Heart right ventricle (tissue), 16 donors: ENCODE data around the gene MPRIP. TPM values are rescaled to one million over a fixed set of nuclear protein-coding genes. Genes with fewer than 3 reads are reported as not detected.
A peak's percentile ranks its signal among the peaks of the same experiment; 100 is the strongest.

Experiments
- ATAC-seq, 8 donors: fragments of 200-7000 bp; cut with Tn5 transposase; one replicate each; pipeline ENCODE4 v1.9.1; 2020; ENCODE audit warnings: mild to moderate bottlenecking in 8 of 8, moderate library complexity in 8 of 8, moderate number of reproducible peaks in 1 of 8
- DNase-seq, 2 donors: peaks; one replicate each; pipeline ENCODE4 v3.0.0-alpha.2; 2020
- H3K27ac ChIP-seq, 10 donors: fragments of 200-600 bp; sonication (generic) in 2 of 10; one replicate each; pipeline versions ENCODE4 v1.5.0 to v1.8.0; 2020 to 2022; ENCODE audit warnings: mild to moderate bottlenecking in 3 of 10
- H3K27me3 ChIP-seq, 7 donors: fragments of 200-600 bp; one replicate each; pipeline ENCODE4 v1.8.0; 2021 to 2022; ENCODE audit warnings: mild to moderate bottlenecking in 2 of 7
- H3K36me3 ChIP-seq, 9 donors: fragments of 200-600 bp; sonication (generic) in 1 of 9; one replicate each; pipeline versions ENCODE4 v1.5.0 to v1.8.0; 2020 to 2022; ENCODE audit warnings: mild to moderate bottlenecking in 2 of 9
- H3K4me1 ChIP-seq, 9 donors: fragments of 200-600 bp; sonication (generic) in 1 of 9; one replicate each; pipeline versions ENCODE4 v1.5.0 to v1.8.0; 2020 to 2022; ENCODE audit warnings: mild to moderate bottlenecking in 4 of 9
- H3K4me3 ChIP-seq, 10 donors: fragments of 200-600 bp; sonication (generic) in 2 of 10; one replicate each; pipeline versions ENCODE4 v1.5.0 to v1.8.0; 2020 to 2022; ENCODE audit warnings: mild to moderate bottlenecking in 7 of 10, moderate library complexity in 2 of 10
- H3K9me3 ChIP-seq, 11 donors: fragments of 200-600 bp in 10 of 11; sonication (generic) in 2 of 11; one replicate each; pipeline versions ENCODE4 v1.5.0 to v1.8.0; 2013 to 2022; ENCODE audit warnings: mild to moderate bottlenecking in 2 of 11, control low read depth in 1 of 11, moderate library complexity in 1 of 11
- WGBS, 2 donors: extraction: QIAGEN DNeasy Blood & Tissue Kit; methylation state at CpG; one replicate each; pipeline ENCODE4 v1.1.7; 2013; ENCODE audit warnings: inconsistent platforms in 1 of 2; 5-methylcytosine and 5-hydroxymethylcytosine counted together
- intact Hi-C, 10 donors: fragments of 100-400 bp; cut with DNase I; formaldehyde crosslinking; loops; one replicate each; pipeline versions ENCODE4 v1.11.1 to v1.14.2; 2022
- polyA plus RNA-seq, 2 donors: library from polyadenylated mRNA; stranded (reverse); fragments of 200-250 nt; gene quantifications; one replicate each; pipeline ENCODE4 v1.2.3, GENCODE V29; 2013
- total RNA-seq, 10 donors: library from RNA; stranded (reverse); fragmentation: NEBNext Ultra II Directional in 3 of 10; extraction: Animal tissue kit (Norgen Biotek cat#: 25700) in 3 of 10; gene quantifications; one replicate each; pipeline versions ENCODE4 v1.2.1 to v1.2.4, GENCODE V29; 2021 to 2023
- TF ChIP-seq, protein P1 (sequence below), 9 donors: fragments of 200-600 bp; sonication (generic) in 2 of 9; IDR thresholded peaks; one replicate each; pipeline versions ENCODE4 v1.5.0 to v1.8.0; 2021 to 2022; ENCODE audit warnings: antibody characterized with exemption in 9 of 9, mild to moderate bottlenecking in 5 of 9, moderate library complexity in 1 of 9
- donor health status: Arrhythmogenic right ventricular cardiomyopathy.
- donor health status: ischemic (EF 13 %, LVEDD 7.1; RV severe dilation, severe dysfunction).
- donor health status: healthy with polysubstance abuse.
- donor health status: DM: no; HTN: yes; CAD: no.
- donor health status: DM: no; HTN: no; CAD: no.
- donor health status: ischemic (EF 25% LVEDD 6.9; RV normal size, moderate dysfunction).
- donor health status: ischemic (EF 25% LVEDD 5.7; RV mildly dilated, moderate dysfunction).
- donor health status: healthy.
- donor health status: DM: yes; HTN: yes; CAD: no.
- donor health status: Ischemic cardiomyopathy.
- donor health status: ischemic (EF 35%, LVEDD 5.7; RV mildly dilated, moderate dysfunction).
- donor health status: nonischemic (EF 11% LVEDD 7.7; RV severe dilation, severe dysfunction).
- donor health status: DM: yes; HTN: yes; CAD: no.
- donor health status: PGD.
- donor health status: ischemic (EF 29% LVEDD 5.4; RV normal size, mild dysfunction).
- donor health status: nonischemic (EF 23%, LVEDD 6.1; RV moderate dilation, normal function).

The MPRIP gene
- total and polyA plus RNA-seq, 12 donors: 225 to 409 (median 321) TPM

DNA sequence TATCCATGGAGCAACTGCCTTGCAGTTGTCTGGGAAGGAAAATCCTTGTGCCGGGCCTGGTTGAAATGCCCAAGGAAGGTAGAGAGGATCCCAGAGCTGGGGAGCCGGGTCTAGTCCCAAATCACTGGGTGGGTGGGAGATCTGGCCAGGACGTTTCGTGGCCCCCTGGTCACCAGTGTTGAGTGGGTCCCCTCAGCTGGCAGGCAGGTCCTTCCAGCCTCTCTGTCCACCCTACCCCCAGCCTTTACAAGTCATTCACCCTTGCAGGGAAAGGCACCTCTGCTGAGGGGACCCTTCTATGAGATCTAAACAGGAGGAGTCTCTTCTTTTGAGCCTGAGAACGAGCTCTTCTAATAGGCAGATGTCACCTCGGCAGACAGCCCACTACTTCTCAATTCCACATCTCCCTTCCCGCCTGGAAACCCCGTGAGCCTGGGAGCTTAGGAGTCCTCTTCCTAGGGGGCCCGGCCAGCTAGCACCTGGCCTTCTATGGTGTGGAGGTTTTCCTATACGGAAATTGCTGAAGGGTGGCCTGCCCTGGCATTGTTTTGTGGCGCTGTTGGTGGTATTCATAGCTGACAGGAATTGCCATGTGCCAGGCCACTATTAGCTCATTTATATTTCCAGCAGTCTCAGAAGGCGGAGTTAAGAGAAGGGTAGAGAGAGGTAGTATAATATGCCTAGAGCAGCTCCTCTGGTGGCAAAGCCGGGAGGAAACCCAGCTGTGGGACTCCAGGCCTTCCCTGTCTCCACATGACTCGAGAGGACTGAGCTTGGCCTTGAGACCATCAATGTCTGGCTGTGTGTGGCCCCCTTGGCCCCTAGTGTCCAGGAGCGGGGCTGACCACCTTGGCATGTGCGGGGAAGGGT, 13.3 kb downstream of the MPRIP start:
- peaks cover 68 to 100% (median 96%) of the 10 kb centered on the region in 9 donors for H3K4me1 ChIP-seq
- ATAC-seq (peak; percentile 57 to 82 (median 74)), DNase-seq (peak in 1 of 2 donors; percentile 55)
- H3K9me3 ChIP-seq: no peaks in the 10 kb centered on the region
- intact Hi-C loops: no loop called here
- 45 to 46% methylated on average over 16 of the region's 16 CpGs for WGBS, 2 donors
- no peaks in the 10 kb centered on the region for H3K27me3 ChIP-seq
- peaks cover 0 to 42% (median 3%) of the 10 kb centered on the region in 9 donors for H3K36me3 ChIP-seq
- peak overlapping the region; percentile 25 to 90 (median 82) for H3K27ac ChIP-seq
- peak overlapping the region in 2 of 10 donors; percentile 15 to 18 for H3K4me3 ChIP-seq
- TF ChIP-seq, protein P1, sequence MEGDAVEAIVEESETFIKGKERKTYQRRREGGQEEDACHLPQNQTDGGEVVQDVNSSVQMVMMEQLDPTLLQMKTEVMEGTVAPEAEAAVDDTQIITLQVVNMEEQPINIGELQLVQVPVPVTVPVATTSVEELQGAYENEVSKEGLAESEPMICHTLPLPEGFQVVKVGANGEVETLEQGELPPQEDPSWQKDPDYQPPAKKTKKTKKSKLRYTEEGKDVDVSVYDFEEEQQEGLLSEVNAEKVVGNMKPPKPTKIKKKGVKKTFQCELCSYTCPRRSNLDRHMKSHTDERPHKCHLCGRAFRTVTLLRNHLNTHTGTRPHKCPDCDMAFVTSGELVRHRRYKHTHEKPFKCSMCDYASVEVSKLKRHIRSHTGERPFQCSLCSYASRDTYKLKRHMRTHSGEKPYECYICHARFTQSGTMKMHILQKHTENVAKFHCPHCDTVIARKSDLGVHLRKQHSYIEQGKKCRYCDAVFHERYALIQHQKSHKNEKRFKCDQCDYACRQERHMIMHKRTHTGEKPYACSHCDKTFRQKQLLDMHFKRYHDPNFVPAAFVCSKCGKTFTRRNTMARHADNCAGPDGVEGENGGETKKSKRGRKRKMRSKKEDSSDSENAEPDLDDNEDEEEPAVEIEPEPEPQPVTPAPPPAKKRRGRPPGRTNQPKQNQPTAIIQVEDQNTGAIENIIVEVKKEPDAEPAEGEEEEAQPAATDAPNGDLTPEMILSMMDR (IDR thresholded peaks at IDR 0.05): peak in 4 of 9 donors; percentile 14 to 41 (median 38)

DNA sequence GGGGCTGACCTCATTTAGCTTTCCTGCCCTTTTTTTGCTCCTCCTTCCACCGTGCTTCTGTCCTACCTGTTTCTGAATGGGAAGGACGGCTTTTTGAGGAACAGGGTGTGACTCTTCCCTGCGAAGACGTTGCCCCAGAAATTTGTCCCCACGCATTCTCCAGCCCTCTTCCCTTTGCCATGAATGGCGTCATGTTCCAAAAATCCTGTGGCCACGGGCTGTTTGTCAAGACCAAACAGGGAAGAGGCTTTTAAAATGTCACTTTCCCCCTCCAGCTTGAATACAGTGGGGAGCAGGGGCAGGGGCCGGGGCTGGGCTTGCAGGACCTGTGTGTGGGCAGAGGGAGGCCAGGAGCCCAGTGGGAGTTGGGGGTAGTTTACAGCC, 13.9 kb downstream of the MPRIP start:
- DNase-seq (no peak), ATAC-seq (peak in 5 of 8 donors; percentile 4 to 16 (median 11))
- Histone ChIP-seq H3K36me3 (peaks cover 0 to 43% (median 3%) of the 10 kb centered on the region in 9 donors), H3K9me3 (no peaks in the 10 kb centered on the region), H3K4me1 (peaks cover 65 to 100% (median 96%) of the 10 kb centered on the region in 9 donors), H3K27ac (peak overlapping the region; percentile 6 to 90 (median 82)), H3K27me3 (no peaks in the 10 kb centered on the region), H3K4me3 (peak overlapping the region in 2 of 10 donors; percentile 15 to 18)
- intact Hi-C loops: no loop called here
- 44 to 56% methylated on average over 8 of the region's 8 CpGs for WGBS, 2 donors
- TF ChIP-seq, protein P1 (IDR thresholded peaks at IDR 0.05): no peak

DNA sequence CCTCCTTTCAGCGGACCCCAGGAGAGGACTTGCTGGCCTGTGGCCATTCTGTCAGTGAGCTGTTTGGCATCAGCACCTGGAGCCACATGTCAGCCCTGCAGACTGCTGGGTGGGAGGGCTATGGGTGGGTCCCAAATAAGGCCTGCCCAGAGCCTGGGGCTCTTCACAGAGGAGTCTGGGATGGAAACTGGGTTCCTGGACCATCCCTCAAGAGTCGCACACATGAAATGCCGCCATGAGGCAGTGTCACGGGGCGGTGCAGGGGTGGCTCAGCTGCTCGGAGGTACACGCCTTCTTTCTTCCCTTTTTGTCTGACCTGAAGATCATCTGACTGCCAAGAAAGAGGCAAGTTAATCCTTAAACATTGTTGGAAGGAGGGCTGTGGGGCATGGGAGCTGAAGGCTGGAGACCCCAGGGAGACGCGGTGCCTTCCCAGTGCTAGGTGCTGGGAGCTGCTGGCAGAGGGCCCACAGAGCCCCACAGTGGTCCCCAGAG, 14.8 kb downstream of the MPRIP start:
- TF ChIP-seq, protein P1 (IDR thresholded peaks at IDR 0.05): no peak
- Histone ChIP-seq H3K27me3 (no peaks in the 10 kb centered on the region), H3K9me3 (no peaks in the 10 kb centered on the region), H3K27ac (peak overlapping the region in 5 of 10 donors; percentile 32 to 90 (median 87)), H3K4me1 (peaks cover 61 to 100% (median 96%) of the 10 kb centered on the region in 9 donors), H3K4me3 (no peak overlapping the region), H3K36me3 (peaks cover 0 to 43% (median 3%) of the 10 kb centered on the region in 9 donors)
- WGBS, 2 donors: 80 to 81% methylated on average over 9 of the region's 9 CpGs
- intact Hi-C loops: no loop called here
- DNase-seq (no peak), ATAC-seq (peak in 1 of 8 donors; percentile 15)

DNA sequence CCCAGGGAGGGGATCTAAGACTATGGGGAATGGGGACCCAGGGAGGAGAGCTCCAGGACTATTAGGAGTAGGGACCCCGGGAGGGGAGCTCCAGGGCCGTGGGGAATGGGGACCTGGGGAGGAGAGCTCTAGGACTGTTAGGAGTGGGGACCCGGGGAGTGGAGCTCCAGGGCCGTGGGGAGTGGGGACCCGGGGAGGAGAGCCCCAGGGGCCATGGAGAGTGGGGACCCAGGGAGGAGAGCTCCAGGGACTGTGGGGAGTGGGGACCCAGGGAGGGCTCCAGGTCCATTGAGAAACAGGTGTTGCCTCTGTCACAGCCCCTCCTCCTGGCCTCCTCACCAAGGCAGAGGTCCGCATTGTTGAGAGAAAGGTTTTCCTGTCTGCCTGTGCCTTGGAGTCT, 16.0 kb downstream of the MPRIP start:
- intact Hi-C loops: no loop called here
- Histone ChIP-seq H3K27me3 (no peaks in the 10 kb centered on the region), H3K4me1 (peaks cover 58 to 100% (median 96%) of the 10 kb centered on the region in 9 donors), H3K27ac (peak overlapping the region in 4 of 10 donors; percentile 10 to 40 (median 25)), H3K4me3 (no peak overlapping the region), H3K9me3 (no peaks in the 10 kb centered on the region), H3K36me3 (peaks cover 0 to 43% (median 3%) of the 10 kb centered on the region in 9 donors)
- ATAC-seq (no peak), DNase-seq (no peak)
- TF ChIP-seq, protein P1 (IDR thresholded peaks at IDR 0.05): no peak
- 77 to 84% methylated on average over 6 of the region's 6 CpGs for WGBS, 2 donors
